Stimulated activated CD8-positive, alpha-beta memory T cell treated with anti-CD3 and anti-CD28 coated beads, Interleukin-15, amount 100 ng/mL, for 24 hours (primary cell): ENCODE measurements around the gene DNAH10.

ENCODE experiments used
- DNase-seq: peaks from one replicate; pipeline ENCODE4 v3.0.0-alpha.2; 2020; ENCODE audit warnings: low read depth

The DNAH10 gene

GRCh38 chr12:123790905-123791467 lies 28.9 kb downstream of the DNAH10 start:
- no peak for DNase-seq

DNA sequence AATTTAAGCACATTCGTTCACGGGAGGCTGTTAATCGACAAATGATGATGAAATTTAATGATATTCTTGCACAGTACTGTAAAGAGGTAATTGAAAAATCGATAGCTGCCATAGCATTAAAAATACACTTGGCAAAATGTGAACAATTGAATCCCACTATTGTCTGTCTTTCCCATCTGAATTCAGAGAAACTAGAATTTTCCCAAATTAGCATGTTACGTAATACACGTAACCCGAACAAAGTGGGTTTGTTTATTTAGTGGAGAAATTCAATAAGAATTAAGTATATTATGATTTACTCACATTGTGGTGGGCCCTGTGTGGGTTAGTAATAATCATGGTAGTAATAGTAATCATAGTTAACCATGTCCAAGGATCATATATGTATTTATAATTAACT lies 31.9 kb downstream of the DNAH10 start:
- DNase-seq: no peak

DNA sequence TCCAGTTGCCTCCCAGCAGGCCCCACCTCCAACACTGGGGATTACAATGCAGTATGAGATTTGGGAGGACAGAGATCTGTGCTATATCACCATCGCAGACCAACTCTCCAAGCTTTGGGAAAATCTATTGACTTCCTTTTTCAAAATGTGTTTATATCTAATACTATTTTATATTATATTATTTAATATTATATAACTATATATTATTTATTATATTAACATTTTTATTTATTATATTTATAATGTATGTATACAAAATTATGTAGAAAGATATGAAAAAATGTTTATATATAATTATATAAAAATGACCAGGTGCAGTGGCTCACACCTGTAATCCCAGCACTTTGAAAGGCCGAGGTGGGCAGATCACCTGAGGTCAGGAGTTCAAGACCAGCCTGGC lies 36.4 kb downstream of the DNAH10 start:
- DNase-seq: no peak

DNA sequence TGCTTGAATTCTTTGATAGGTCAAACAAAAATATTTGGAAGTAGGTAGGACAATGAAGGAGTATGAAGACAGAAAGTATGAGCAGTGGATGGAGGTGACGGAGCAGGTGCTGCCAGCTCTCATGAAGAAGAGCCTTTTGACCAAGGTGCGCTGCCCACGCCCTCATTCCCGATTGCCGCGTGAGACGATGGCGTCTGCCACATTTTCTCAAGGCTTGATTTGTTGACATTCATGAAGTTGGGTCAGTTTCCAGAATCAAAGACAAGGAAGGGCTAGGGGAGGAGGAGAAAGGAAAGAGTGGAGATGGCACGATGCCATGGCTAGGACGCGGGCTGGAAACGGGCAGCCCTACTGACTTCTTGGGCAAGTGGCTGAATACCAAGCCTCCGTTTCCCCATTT lies 37.1 kb downstream of the DNAH10 start:
- no peak for DNase-seq

GRCh38 chr12:123801573-123802178 lies 39.6 kb downstream of the DNAH10 start:
- no peak for DNase-seq

- no peak for DNase-seq
Measured at GRCh38 chr12:123805173-123805572, 43.1 kb downstream of the DNAH10 start.

DNA sequence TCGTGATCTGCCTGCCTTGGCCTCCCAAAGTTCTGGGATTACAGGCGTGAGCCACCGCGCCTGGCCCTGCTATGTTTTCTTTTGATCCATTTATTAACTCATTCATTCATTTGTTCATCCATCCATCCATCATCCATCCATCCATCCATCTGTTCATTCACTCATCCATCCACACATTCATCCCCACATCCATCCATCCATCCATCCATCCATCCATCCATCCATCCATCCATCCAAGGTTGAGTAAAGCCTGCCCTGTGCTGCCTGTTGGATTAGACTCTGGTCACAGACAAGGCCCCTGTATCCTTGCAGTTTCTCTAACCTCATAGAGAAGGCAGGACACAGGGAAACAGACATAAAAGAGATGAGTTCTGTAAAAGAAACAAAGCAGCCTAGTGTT lies 44.9 kb downstream of the DNAH10 start:
- DNase-seq: no peak

DNA sequence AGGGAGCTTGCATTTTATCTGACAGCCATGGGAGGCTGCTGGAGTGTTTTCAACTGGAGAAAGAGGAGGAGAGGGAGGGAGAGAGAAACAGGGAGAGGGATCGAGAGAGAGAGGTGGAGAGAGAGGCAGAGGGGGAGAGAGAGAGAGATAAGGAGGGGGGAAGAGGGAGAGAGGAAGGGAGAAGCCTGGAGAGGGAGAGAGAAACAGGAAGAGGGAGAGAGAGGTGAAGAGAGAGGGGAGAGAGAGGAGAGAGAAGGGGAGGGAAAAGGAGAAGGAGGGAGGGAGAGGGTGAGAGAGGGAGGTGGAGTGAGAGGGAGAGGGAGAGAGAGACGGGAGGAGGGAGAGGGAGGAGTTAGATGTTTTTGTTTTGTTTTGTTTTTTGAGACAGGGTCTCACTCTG lies 45.6 kb downstream of the DNAH10 start:
- no peak for DNase-seq

- DNase-seq: no peak
Measured at GRCh38 chr12:123808167-123808566, 46.1 kb downstream of the DNAH10 start.

DNA sequence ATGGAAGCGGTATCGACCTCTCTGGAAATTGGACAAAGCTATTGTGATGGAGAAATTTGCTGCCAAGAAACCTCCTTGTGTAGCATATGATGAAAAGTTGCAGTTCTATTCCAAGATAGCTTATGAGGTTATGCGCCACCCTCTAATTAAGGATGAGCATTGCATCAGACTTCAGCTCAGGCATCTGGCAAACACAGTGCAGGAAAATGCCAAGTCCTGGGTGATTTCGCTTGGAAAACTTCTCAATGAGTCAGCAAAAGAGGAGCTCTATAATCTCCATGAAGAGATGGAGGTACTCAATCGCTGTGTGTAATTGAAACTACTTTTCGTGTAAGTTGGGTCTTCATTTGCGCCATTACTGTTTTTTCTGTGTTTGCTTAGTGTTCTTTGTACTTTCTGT lies 51.2 kb downstream of the DNAH10 start:
- DNase-seq: no peak

- no peak for DNase-seq
Measured at GRCh38 chr12:123815968-123816367, 53.9 kb downstream of the DNAH10 start.

GRCh38 chr12:123816896-123817537 lies 54.9 kb downstream of the DNAH10 start:
- DNase-seq: no peak

- no peak for DNase-seq
Measured at GRCh38 chr12:123822804-123823203, 60.7 kb downstream of the DNAH10 start.

- no peak for DNase-seq
Measured at GRCh38 chr12:123828120-123828519, 66.0 kb downstream of the DNAH10 start.

GRCh38 chr12:123828854-123829547 lies 66.9 kb downstream of the DNAH10 start:
- no peak for DNase-seq

GRCh38 chr12:123829561-123829960 lies 67.5 kb downstream of the DNAH10 start:
- no peak for DNase-seq

DNA sequence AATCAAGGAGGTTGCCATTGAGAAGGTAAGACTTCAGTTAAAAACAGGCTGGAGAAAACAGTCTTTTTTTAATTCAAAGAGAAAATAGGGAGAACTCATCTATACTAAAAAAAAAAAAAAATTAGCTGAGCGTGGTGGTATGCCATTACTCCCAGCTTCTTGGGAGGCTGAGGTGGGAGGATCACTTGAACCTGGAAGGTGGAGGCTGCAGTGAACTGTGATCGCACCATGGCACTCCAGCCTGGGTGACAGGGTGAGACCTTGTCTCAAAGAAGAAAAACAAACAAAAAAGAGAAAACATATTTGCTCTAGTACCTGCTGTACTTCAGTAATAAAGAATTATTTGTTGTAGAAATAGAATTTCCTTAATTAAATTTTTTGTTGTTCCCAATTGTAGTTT lies 68.6 kb downstream of the DNAH10 start:
- no peak for DNase-seq

DNA sequence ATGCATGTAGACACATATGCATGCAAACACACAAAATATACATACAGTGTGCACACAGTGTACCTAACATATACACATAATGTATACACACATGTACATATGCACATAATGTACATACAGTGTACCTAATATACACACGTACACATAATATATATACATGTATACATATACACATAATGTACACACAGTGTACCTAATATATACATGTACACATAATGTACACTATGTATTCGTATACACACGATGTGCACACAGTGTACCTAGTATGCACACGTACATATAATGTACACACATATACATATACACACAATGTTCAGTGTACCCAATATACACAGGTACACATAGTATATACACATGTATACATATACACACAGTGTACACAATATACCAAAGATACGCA lies 70.0 kb downstream of the DNAH10 start:
- DNase-seq: no peak

GRCh38 chr12:123833830-123834229 lies 71.7 kb downstream of the DNAH10 start:
- DNase-seq: no peak

DNA sequence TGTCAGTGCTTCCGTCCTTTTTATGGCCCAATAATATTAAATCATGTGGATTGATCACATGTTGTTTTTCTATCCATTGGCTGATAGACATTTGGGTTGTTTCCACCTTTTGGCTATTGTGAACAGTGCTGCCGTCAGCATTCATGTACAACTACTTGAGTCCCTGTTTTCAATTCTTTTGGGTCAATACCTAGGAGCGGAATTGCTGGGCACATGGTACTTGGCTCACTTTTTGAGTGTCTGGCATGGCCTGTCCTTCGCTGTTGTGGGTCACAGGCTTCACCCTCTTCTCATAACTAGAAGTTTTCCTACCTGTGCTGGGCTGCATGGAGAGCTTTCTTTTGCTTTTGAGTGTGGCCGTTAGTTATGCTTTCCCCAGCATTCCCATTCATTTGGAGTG lies 72.7 kb downstream of the DNAH10 start:
- DNase-seq: no peak

GRCh38 chr12:123836292-123836691 lies 74.2 kb downstream of the DNAH10 start:
- no peak for DNase-seq

- DNase-seq: no peak
Measured at GRCh38 chr12:123839826-123840225, 77.7 kb downstream of the DNAH10 start.

DNA sequence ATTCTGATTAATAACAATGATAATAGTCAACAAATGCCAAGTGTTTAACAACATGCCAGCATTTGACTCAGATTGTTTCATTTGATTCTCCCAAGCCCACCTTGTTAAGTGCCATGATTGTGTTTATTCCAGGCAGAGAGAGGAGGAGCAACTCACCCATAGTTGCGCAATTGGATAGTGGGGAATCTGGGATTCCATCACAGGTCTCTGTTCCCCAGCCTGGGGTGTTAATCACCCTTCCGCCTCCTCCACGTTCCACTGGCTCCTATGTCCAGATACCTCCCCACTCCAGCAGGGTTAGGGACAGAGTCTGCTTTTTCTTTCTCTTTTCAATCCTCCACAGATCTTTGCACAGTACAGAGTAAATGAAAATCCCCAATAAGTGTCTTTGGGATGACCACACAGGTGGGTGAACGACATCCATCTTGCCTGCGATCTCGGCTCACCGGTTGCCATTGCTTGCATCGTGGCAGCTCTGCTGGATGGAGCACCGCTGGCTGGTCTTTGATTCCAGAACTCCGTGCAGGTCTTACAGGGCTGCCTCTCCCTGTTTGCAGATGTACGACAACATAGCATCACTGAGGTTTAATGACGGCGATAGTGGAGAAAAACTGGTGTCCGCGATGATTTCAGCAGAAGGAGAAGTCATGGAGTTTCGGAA lies 78.8 kb downstream of the DNAH10 start:
- DNase-seq: no peak
